ENCODE data around the gene BPIFB4. TPM values are rescaled to one million over a fixed set of nuclear protein-coding genes. Genes with fewer than 3 reads are reported as not detected.
"Not testable (repeated sequence)": the region's sequence is repeated elsewhere in the genome, so short reads cannot be mapped to it uniquely, and the experiment has no call there.

Gene BPIFB4
- total and polyA plus RNA-seq, 2 experiments from 2014 or later = not detected

DNA sequence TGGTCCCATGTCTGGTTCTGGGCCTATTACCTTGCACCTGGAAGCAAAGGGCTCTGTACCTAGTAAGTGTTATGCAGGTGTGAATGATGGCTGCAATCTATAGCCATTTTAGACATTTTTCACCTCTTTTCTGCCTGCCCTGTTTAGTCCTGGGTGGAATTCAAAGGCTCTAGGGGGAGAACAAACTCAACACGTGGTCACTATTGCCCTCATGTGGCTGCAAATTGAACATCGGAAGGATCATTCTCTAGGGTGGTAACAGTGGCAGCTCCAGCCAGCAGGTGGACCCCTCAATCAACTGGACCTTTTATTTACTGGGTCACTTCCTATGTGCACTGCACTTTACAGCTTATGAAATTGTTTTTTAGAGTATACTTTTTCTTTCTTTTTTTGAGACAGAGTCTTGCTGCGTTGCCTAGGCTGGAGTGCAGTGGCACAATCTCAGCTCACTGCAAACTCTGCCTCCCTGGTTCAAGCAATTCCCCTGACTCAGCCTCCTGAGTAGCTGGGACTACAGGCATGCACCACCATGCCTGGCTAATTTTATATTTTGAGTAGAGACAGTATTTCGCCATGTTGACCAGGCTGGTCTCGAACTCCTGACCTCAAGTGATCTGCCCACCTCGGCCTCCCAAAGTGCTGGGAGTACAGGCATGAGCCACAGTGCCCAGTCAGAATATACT lies 16.6 kb downstream of the BPIFB4 start:
- H3K4me3 Mint-ChIP-seq; H3K27ac Mint-ChIP-seq; H3K36me3 ChIP-seq (ENCODE audit: insufficient read depth); H3K4me2 ChIP-seq; H3K36me3 Mint-ChIP-seq (ENCODE audit: low read depth); H3K9me2 ChIP-seq (ENCODE audit: insufficient read depth); H3K4me3 ChIP-seq; H3K27me3 ChIP-seq (ENCODE audit: insufficient read depth); H3K79me2 ChIP-seq (replicated peaks; ENCODE audit: insufficient read depth); H3K9me3 Mint-ChIP-seq; H3F3A ChIP-seq (replicated peaks; ENCODE audit: low read depth); H3K27ac ChIP-seq (ENCODE audit: low read depth); H3K4me1 ChIP-seq (ENCODE audit: insufficient read depth); H4K20me1 ChIP-seq (replicated peaks; ENCODE audit: insufficient read depth); H3K4me1 Mint-ChIP-seq; H3K27me3 Mint-ChIP-seq (ENCODE audit: insufficient read depth, low read depth, poor library complexity): not testable (repeated sequence)
- ATAC-seq = peak; percentile 95
- 0 out of 2 replicates have a peak overlapping the region, but pooled peaks have one; percentile 75 for H2AFZ ChIP-seq
- TF ChIP-seq, protein P1, sequence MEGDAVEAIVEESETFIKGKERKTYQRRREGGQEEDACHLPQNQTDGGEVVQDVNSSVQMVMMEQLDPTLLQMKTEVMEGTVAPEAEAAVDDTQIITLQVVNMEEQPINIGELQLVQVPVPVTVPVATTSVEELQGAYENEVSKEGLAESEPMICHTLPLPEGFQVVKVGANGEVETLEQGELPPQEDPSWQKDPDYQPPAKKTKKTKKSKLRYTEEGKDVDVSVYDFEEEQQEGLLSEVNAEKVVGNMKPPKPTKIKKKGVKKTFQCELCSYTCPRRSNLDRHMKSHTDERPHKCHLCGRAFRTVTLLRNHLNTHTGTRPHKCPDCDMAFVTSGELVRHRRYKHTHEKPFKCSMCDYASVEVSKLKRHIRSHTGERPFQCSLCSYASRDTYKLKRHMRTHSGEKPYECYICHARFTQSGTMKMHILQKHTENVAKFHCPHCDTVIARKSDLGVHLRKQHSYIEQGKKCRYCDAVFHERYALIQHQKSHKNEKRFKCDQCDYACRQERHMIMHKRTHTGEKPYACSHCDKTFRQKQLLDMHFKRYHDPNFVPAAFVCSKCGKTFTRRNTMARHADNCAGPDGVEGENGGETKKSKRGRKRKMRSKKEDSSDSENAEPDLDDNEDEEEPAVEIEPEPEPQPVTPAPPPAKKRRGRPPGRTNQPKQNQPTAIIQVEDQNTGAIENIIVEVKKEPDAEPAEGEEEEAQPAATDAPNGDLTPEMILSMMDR (conservative IDR thresholded peaks at IDR 0.05; ENCODE audit: low read depth in 2 of 2) = peak; percentile 96 to 100
- peak; percentile 86 for DNase-seq (ENCODE audit: low spot score)

DNA sequence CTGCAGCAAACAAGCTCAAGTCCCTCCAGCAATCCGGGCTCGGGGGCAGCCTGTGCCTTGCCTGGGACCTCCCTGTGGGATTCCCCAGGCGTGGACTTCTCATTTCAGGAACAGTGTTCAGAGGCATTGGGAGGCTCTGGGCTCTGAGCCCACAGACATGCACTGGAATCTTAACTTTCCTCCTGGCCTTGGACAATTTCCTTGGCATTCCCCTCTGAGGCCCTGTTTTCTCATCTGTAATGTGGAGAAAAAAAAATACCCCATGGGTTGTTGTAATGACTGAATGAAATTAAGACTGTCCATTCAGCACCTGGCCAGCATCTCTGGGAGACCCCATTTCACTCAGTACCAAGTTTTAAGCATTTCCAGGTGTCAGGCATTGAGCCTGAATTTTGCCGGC lies 17.6 kb downstream of the BPIFB4 start:
- Mint-ChIP-seq H3K4me3 (no peak overlapping the region), H3K27ac (no peak overlapping the region), H3K27me3 (ENCODE audit: insufficient read depth, low read depth, poor library complexity) (peaks cover 7% of the 10 kb centered on the region), H3K4me1 (no peaks in the 10 kb centered on the region), H3K9me3 (no peaks in the 10 kb centered on the region), H3K36me3 (ENCODE audit: low read depth) (no peaks in the 10 kb centered on the region)
- no peaks in the 10 kb centered on the region for H3K27me3 ChIP-seq (ENCODE audit: insufficient read depth)
- no peaks in the 10 kb centered on the region for H3K9me2 ChIP-seq (ENCODE audit: insufficient read depth)
- H3K79me2 ChIP-seq (replicated peaks; ENCODE audit: insufficient read depth) = no peaks in the 10 kb centered on the region
- no peaks in the 10 kb centered on the region for H3F3A ChIP-seq (replicated peaks; ENCODE audit: low read depth)
- ATAC-seq = no peak
- H3K4me1 ChIP-seq (ENCODE audit: insufficient read depth) = no peaks in the 10 kb centered on the region
- H3K27ac ChIP-seq (ENCODE audit: low read depth) = no peak overlapping the region
- H3K36me3 ChIP-seq (ENCODE audit: insufficient read depth) = no peaks in the 10 kb centered on the region
- H2AFZ ChIP-seq = no peak overlapping the region
- H3K4me2 ChIP-seq = no peak overlapping the region
- no peak overlapping the region for H3K4me3 ChIP-seq
- no peak for DNase-seq (ENCODE audit: low spot score)
- H4K20me1 ChIP-seq (replicated peaks; ENCODE audit: insufficient read depth) = no peaks in the 10 kb centered on the region
- TF ChIP-seq EZH2phosphoT487 (IDR thresholded peaks at IDR 0.05; ENCODE audit: unreplicated experiment) (no peak), STAT1 (IDR thresholded peaks at IDR 0.05; ENCODE audit: unreplicated experiment) (no peak), CREB1 (CRISPR knock-in tag; IDR thresholded peaks at IDR 0.05; ENCODE audit: low read depth) (no peak), EZH2 (IDR thresholded peaks at IDR 0.05; ENCODE audit: low read depth, unreplicated experiment) (no peak), JUNB (IDR thresholded peaks at IDR 0.05; ENCODE audit: unreplicated experiment) (no peak), POLR2AphosphoS5 (IDR thresholded peaks at IDR 0.05; ENCODE audit: low read depth) (no peak), ZNF331 (CRISPR knock-in tag; IDR thresholded peaks at IDR 0.05; ENCODE audit: low read depth) (no peak), ZNF114 (CRISPR knock-in tag; IDR thresholded peaks at IDR 0.05) (no peak), NANOG (IDR thresholded peaks at IDR 0.05; ENCODE audit: borderline replicate concordance) (no peak)
- TF ChIP-seq, protein P2, sequence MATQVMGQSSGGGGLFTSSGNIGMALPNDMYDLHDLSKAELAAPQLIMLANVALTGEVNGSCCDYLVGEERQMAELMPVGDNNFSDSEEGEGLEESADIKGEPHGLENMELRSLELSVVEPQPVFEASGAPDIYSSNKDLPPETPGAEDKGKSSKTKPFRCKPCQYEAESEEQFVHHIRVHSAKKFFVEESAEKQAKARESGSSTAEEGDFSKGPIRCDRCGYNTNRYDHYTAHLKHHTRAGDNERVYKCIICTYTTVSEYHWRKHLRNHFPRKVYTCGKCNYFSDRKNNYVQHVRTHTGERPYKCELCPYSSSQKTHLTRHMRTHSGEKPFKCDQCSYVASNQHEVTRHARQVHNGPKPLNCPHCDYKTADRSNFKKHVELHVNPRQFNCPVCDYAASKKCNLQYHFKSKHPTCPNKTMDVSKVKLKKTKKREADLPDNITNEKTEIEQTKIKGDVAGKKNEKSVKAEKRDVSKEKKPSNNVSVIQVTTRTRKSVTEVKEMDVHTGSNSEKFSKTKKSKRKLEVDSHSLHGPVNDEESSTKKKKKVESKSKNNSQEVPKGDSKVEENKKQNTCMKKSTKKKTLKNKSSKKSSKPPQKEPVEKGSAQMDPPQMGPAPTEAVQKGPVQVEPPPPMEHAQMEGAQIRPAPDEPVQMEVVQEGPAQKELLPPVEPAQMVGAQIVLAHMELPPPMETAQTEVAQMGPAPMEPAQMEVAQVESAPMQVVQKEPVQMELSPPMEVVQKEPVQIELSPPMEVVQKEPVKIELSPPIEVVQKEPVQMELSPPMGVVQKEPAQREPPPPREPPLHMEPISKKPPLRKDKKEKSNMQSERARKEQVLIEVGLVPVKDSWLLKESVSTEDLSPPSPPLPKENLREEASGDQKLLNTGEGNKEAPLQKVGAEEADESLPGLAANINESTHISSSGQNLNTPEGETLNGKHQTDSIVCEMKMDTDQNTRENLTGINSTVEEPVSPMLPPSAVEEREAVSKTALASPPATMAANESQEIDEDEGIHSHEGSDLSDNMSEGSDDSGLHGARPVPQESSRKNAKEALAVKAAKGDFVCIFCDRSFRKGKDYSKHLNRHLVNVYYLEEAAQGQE (IDR thresholded peaks at IDR 0.05; ENCODE audit: unreplicated experiment) = no peak
- TF ChIP-seq, protein P1 (conservative IDR thresholded peaks at IDR 0.05; ENCODE audit: low read depth in 2 of 2) = no peak
- TF ChIP-seq, protein P3, sequence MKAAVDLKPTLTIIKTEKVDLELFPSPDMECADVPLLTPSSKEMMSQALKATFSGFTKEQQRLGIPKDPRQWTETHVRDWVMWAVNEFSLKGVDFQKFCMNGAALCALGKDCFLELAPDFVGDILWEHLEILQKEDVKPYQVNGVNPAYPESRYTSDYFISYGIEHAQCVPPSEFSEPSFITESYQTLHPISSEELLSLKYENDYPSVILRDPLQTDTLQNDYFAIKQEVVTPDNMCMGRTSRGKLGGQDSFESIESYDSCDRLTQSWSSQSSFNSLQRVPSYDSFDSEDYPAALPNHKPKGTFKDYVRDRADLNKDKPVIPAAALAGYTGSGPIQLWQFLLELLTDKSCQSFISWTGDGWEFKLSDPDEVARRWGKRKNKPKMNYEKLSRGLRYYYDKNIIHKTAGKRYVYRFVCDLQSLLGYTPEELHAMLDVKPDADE (IDR thresholded peaks at IDR 0.05) = no peak

Data from GM23338 (cell line).